GM19463 (cell line): Measurements from ENCODE around the gene STK36.

Experiments
- ATAC-seq: cut with Tn5 transposase; IDR thresholded peaks from one replicate; pipeline ENCODE4 v1.9.1; 2021; ENCODE audit warnings: mild to moderate bottlenecking, moderate library complexity; ENCODE audit not compliant: unreplicated experiment

STK36 gene, protein sequence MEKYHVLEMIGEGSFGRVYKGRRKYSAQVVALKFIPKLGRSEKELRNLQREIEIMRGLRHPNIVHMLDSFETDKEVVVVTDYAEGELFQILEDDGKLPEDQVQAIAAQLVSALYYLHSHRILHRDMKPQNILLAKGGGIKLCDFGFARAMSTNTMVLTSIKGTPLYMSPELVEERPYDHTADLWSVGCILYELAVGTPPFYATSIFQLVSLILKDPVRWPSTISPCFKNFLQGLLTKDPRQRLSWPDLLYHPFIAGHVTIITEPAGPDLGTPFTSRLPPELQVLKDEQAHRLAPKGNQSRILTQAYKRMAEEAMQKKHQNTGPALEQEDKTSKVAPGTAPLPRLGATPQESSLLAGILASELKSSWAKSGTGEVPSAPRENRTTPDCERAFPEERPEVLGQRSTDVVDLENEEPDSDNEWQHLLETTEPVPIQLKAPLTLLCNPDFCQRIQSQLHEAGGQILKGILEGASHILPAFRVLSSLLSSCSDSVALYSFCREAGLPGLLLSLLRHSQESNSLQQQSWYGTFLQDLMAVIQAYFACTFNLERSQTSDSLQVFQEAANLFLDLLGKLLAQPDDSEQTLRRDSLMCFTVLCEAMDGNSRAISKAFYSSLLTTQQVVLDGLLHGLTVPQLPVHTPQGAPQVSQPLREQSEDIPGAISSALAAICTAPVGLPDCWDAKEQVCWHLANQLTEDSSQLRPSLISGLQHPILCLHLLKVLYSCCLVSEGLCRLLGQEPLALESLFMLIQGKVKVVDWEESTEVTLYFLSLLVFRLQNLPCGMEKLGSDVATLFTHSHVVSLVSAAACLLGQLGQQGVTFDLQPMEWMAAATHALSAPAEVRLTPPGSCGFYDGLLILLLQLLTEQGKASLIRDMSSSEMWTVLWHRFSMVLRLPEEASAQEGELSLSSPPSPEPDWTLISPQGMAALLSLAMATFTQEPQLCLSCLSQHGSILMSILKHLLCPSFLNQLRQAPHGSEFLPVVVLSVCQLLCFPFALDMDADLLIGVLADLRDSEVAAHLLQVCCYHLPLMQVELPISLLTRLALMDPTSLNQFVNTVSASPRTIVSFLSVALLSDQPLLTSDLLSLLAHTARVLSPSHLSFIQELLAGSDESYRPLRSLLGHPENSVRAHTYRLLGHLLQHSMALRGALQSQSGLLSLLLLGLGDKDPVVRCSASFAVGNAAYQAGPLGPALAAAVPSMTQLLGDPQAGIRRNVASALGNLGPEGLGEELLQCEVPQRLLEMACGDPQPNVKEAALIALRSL (N-terminal part only)

DNA sequence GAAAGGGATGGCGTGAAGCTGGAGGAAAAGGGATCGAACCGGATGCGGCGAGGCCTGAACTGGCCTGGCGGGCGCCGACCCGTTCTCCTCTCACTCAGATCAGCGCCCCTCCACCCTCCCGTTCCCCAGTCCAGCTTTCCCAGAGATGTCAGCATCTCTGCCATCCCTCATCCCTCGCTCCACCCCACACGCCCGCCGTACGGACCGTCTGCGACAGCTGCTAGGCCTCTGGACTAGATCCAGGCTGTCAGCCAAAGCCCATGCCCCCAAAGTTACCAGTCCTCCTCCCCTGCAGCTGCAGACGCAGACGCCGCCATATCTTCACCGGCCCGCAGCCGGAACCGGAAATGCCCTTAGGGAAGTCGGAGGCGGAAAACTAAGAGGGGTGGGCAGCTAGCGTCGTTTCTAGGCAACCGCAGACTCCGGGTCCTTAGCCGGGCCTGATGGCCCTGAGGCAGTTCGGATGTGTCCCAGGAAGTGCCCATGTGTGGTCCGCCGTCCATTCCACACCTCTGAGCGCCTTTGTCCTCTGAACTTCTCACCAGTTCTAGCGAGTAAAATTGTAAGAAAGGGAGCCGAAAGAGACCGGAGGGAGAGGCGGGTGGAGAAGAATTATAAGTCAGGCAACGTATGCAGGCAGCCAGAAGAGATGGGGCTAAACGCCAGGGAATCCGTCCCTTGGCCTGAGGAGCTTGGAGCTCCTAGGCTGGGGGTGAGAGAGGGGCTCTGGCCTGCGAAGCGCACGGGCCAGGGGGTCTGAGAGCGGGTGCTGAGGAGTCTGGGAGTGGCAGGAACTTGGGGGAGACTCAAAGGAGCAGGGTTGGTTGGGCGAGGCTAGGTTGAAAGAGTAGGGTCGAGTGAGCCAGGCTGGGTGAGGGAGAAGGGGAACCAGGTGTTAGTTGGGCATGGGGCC lies at the start of gene STK36, which contains the start of gene RNF25:
STK36 (plus strand) TSS at position 433 of the 913 bp plus-strand sequence. CDS start 744 bp downstream, outside the sequence.
RNF25 (minus strand) TSS at position 349 of the 913 bp plus-strand sequence; CDS start at position 317, 32 bp downstream.
- ATAC-seq: peak; percentile 97

DNA sequence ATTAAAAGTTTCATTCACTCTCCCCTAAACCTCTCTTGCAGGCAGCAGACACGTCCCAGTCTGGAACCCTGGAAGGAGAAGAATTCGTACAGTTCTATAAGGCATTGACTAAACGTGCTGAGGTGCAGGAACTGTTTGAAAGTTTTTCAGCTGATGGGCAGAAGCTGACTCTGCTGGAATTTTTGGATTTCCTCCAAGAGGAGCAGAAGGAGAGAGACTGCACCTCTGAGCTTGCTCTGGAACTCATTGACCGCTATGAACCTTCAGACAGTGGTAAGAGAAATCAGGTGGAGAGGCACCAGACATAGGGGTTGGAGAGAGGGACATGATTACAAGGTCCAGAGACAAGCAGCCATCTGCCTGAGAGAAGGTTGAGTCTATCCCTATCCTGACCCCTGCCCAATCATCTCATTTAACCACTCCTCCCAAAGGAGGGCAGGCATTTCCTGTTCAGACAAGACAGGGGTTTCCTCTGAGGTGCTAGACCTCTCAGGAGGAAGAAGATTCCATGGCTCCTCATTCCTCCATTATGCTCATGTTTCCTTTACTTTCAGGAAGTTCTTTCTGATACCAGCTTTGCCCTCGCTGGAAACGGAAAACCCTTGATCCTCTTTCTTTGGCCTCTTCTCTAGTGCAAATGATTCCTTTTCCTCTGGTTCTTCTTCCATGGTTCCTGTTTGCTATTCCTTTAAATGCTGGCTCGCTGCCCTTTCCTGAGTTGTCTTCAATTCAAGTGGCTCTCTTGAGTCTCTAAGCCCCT lies 49.1 kb upstream of the STK36 start:
- ATAC-seq: no peak

DNA sequence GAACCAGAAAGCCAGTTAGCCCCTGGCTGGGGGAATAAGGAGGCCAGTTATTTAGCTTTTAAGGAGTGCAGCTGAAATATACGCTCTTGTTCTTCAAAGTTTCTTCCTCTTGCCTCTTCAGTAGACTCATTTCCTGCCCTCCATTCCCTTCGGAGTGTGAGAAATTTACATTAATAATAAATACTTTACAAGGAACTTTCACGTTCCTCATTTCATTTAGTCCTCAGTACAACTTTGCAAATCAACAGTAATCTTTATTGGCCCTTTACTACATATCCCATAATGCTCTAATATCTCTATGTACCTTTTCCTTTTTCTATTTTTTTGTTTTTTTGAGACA lies 48.5 kb upstream of the STK36 start:
- ATAC-seq: no peak

DNA sequence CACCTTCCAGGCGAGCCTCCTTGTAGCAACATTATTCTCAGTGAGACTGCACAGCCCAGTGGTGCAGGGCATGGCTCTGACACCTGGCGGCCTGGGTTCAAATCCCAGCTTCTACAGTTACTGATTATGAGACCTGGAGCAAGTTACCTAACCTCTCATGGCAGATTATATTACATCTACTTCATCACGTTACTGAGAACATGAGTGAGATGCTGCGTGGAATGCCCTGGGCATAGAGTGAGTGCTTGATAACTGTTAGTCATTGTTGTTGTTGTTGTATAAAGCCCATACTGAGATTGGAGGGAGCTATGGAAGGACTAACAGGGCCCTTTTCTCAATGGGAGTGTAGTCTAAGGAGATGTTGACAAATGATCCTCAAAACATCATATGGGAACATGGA lies 45.5 kb upstream of the STK36 start:
- ATAC-seq: no peak

DNA sequence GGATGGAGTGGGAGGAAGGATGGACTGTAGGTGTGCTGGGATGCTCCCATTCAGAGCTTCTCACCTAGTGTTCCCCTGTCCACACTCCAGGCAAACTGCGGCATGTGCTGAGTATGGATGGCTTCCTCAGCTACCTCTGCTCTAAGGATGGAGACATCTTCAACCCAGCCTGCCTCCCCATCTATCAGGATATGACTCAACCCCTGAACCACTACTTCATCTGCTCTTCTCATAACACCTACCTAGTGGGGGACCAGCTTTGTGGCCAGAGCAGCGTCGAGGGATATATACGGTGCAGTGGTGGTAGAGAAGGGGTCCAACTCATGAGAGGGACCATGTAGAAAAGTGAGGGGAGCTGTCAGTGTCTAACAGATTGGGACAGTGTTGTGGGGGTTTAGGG lies 43.9 kb upstream of the STK36 start:
- ATAC-seq: no peak

DNA sequence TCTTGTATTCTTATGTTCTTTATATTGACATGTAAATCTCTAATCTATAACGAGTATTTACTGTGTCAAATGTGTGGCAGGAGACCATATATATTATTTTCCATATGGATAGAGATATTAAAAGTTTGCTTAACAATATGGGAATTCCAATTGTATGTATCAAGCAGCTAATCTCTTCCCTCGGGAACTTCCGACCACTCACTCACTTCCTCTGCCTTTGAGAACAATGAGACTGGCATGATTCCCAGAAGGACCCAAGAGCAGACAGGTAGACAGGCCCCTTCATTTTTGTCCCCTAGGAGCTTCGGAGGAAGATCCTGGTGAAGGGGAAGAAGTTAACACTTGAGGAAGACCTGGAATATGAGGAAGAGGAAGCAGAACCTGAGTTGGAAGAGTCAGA lies 40.0 kb upstream of the STK36 start:
- ATAC-seq: no peak

DNA sequence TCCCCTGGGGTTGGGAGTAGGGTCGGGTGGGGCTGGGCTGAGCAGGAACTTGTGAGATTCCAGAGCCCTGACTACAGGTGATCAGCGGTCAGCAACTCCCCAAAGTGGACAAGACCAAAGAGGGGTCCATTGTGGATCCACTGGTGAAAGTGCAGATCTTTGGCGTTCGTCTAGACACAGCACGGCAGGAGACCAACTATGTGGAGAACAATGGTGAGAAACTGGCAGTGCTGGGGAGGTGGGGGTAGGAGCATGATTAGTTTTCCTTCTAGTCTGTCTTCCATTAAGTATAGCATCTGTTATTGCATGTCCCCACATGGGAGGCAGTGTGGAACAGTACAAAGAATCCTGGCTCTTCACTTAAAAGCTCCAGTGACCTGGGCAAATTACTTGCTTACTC lies 36.2 kb upstream of the STK36 start:
- no peak for ATAC-seq

DNA sequence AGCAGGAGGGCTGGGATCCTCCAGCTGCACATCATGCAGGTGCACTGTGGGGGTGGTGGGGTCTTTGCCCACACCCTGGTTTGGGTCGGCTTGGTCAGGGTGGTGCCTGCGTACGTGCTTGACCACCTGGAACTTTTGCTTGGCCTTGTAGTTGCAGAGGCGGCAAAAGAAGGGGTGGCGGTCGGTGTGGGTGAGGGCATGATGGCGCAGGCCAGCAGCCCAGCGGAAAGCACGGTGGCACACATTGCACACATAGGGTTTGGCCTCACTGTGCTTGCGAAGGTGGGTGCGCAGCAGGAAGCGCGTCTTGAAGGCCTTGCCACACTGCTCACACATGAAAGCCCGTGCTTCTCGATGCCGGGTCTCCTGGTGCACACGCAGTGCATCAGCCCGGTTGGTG lies 33.5 kb upstream of the STK36 start:
- no peak for ATAC-seq

DNA sequence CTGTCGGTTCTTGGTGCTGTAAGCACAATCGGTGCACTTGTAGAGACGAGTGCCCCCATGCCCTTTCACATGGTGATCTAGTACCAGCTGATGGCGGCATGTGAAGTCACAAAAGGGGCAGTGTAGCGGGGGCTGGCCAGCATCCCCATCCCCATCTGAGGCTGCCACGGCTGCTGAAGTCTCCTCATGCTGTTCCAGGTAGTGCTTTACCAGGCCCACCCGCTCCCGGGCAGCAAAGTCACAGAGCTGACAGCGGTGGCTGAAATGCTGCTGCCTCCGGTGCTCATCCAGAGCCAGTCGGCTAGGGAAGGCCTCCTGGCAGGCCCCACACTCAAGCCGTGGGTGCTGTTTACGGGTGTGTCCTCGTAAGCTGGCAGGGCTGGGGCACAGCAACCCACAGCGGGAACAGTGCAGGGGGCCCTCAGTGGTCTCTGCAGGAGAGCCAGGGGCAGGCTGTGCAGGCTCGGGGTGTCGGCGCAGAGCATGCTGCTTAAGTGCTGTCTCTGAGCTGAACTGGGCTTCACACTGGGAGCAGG lies 29.7 kb upstream of the STK36 start:
- no peak for ATAC-seq

DNA sequence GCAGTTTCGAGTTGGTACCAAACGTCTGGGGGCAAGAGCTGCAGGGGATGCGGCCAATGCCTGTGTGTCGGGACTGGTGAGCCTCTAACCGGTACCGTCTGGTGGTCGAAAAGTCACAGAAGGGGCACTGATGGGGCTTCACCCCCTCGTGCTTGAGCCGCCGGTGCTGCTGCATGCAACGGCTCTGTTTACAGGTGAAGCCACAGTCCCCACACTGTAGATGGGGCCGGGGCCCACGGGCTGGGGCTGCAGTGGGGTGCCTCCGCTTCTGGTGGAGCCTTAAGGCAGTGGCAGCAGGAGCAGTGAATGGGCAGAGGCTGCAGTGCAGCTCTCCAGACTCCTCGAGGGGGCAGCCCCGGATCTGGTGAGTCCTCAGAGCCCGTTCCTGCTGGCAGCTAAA lies 29.1 kb upstream of the STK36 start:
- no peak for ATAC-seq

DNA sequence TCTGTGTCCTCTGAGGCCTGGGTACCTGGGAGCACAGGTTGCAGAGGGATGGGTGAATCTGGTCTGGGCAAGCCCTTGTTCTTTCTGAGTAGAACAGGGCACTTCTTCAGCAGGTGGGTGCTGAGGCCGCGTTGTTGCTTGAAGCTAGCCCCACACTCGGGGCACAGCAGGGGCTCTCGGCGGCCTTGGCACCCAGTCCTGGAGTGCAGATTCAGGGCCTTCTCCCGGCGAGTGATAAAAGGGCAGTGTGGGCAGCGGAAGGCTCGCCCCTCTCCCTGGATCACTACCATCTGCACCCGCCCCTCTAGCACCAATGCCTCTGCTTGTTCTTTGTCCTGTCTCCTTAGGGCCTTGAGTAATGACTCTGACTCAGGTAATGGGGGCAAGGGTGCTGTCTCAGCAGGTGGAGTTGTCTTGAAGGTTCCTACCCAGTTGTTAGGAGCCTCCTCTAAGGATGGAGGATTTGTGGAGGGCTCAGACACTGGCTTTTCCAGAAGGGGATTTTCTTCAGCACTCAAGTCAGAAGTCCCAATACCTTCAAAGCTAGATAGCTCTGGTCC lies 28.1 kb upstream of the STK36 start:
- no peak for ATAC-seq

DNA sequence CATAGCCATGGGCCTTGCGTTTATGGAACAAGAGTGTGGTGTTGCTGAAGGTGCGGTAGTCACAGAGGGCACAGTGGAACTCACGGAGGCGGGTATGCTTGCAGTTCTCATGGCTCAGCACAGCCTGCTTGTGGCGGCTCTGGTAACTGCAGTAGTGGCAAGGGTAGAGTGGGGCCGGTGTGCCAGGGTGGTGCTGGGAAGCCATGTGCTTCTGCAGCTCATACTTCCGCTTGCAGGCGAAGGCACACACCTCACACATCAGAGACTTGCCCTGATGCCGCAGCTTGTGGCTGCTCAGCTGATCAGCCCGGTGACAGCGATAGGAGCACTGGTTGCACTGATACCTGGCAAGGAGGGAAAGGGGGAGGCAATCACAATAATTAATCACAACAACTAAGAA lies 27.2 kb upstream of the STK36 start:
- no peak for ATAC-seq

DNA sequence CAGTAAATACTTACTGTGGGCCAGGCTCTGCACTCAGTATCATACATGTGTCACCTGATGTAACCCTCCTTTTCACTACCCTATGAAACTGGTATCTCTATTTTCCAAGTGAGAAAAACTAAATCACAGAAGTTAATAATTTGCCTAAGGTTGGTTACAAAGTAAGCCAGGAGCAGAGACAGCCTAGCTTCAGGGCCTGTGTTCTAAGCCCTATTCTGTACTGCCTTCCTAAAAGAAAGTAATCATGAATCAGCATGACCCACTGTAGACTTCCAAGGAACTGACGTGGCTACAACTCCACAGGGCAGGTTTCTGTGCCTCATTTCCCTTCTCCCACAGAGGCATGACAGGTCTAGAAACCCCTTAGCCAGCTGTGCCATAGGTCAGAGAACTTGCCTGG lies 26.8 kb upstream of the STK36 start:
- ATAC-seq: peak; percentile 61

DNA sequence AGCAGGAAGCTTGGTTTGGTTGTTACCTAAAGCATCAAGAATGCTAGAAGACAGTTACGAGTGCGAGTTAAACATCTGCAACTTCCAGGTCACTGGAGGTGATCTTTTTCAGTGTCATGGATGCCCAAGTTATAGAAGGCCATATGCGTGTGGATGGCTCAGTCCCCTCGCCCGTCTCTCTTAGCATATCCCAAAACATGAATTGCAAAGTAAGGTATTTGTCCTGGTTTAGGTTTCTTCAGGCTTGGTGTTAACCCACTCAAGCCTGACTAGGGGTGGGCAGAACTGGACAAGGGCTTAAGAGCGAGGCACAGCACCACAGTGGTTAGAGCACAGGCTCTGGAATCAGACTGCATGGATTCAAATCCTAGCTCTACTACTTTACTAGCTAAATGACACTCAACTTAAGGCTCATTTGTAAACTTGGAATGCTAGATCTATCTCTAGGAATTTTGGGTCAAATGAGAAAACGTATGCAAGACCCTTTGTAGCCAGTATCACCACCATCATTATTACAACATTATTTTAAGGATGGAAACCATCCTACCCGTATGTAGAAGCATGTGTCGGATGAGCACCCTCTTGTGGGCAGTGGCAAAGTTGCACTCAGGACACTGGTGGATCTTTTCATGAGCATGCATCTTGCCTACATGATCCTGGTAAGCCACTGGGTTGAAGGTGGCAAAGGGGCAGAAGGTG lies 23.6 kb upstream of the STK36 start:
- no peak for ATAC-seq

DNA sequence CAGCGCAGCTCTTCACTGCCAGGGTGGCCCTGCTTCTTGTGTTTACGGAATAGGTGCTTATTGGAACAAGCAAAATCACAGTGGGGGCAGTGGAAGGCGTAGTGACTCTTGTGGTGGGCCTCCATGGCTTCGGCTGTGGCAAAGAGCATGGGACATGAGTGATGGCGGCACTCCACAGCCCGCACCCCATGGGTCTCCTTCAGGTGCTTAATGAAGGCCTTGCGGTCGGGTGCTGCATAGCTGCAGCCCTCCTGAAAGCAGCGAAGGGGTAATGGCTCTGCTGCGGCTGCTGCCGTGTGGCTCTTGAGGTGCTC lies 23.1 kb upstream of the STK36 start:
- no peak for ATAC-seq

DNA sequence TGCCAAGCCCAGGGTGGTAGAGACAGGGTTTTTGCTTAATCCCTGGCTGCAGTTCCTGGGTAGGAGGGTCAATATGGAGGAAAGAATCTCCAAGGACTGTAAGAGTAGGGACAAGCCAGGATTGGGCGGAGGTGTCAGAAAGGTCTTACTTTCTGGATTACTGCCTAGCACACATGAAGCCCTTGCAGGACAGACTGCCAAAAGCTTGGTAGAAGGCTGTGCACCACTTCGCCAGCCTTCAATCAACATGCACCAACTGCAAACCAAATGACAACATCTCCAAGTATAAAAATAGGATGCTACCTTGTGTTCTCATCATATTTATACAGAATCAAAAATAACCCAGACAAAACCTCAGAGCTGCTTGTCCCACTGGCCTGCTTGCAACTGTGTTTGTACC lies 16.1 kb upstream of the STK36 start:
- no peak for ATAC-seq

DNA sequence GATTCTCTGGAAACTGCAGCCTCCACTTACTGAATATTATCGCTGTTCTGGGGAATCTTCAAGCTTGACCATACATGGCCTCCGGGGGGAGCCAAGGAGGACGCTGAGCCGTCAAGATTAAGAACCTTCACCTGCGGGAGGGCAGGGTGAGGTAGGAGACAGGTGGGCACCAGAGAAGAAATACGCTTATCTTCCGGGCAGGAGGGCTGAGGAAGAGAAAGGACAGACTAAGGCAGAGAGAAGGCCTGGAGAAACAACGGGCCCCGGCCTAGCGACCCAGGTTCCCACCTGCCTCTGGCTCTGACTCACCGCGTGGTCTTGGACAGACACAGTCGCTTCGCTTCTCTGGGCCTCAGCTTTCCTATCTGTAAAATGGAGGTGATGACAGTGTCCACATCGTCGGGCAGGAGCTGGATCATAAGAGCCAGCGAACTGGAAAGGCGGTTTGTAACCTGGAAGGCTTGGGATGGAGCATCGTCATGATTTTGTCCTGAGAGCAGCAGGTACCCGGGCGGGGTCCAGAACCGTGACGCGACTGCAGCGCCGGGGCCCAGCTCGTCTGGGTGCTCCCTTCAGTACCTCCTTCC lies 13.1 kb upstream of the STK36 start:
- peak; percentile 25 for ATAC-seq
